ENCODE measurements around the gene TMPRSS9. TPM values are rescaled to one million over a fixed set of nuclear protein-coding genes. Genes with fewer than 3 reads are reported as not detected.

TMPRSS9 gene
- total RNA-seq, 4 donors from 2014 or later = not detected

DNA sequence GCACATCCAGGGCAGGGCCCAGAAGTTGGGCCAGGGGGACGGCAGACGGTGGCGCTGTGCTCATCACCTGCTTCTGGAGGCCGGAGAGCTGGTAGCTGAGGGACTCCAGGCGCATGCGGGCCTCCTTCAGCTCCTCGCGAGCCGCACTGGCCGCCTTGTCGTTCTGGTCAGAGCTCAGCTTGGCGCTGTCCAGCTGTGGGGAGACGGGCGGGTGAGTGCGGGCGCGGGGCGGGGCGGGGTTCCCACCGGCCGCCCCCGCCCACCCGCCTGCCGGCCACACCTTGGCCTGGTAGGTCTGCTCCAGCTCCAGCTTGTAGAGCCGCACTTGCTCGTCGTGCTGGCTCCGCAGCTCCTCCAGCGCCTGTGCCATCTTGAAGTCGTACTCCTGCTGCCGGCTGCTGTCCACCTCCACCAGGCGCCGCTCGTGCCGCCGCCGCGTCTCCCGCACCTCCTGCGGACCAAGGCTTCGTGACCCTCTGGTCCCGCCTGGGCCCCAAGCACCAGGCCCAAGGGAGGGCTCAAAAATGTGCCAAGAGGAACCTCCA, 74.7 kb downstream of the TMPRSS9 start:
- H3K27me3 ChIP-seq = no peaks in the 10 kb centered on the region
- DNase-seq (ENCODE audit: low spot score in 2 of 2) = no peak
- 95% methylated on average over 18 of the region's 42 CpGs for WGBS
- H3K4me3 ChIP-seq = no peak overlapping the region
- no peaks in the 10 kb centered on the region for H3K9me3 ChIP-seq
- no peak for TF ChIP-seq EP300 (IDR thresholded peaks at IDR 0.05)
- TF ChIP-seq POLR2AphosphoS5 (IDR thresholded peaks at IDR 0.05) = no peak
- TF ChIP-seq, protein P1, sequence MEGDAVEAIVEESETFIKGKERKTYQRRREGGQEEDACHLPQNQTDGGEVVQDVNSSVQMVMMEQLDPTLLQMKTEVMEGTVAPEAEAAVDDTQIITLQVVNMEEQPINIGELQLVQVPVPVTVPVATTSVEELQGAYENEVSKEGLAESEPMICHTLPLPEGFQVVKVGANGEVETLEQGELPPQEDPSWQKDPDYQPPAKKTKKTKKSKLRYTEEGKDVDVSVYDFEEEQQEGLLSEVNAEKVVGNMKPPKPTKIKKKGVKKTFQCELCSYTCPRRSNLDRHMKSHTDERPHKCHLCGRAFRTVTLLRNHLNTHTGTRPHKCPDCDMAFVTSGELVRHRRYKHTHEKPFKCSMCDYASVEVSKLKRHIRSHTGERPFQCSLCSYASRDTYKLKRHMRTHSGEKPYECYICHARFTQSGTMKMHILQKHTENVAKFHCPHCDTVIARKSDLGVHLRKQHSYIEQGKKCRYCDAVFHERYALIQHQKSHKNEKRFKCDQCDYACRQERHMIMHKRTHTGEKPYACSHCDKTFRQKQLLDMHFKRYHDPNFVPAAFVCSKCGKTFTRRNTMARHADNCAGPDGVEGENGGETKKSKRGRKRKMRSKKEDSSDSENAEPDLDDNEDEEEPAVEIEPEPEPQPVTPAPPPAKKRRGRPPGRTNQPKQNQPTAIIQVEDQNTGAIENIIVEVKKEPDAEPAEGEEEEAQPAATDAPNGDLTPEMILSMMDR (IDR thresholded peaks at IDR 0.05) = no peak
- TF ChIP-seq POLR2A (IDR thresholded peaks at IDR 0.05) = no peak
- H3K4me1 ChIP-seq = no peaks in the 10 kb centered on the region
- peaks cover 52% of the 10 kb centered on the region for H3K36me3 ChIP-seq
- H3K27ac ChIP-seq = no peak overlapping the region

DNA sequence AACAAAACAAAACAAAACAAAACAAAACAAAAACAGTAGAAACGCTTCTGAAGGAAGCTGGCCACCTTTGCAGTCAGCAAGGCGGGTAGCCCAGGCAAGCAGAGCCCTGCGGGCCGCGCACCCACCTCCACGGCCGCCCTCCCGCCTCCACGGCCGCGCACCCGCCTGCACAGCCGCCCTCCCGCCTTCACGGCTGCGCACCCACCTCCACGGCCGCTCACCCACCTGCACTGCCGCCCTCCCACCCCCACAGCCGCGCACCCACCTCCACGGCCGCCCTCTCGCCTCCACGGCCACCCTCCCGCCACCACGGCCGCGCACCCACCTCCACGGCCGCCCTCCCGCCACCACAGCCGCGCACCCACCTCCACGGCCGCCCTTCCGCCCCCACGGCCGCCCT, 76.3 kb downstream of the TMPRSS9 start:
- Histone ChIP-seq H3K9me3 (no peaks in the 10 kb centered on the region), H3K27me3 (no peaks in the 10 kb centered on the region), H3K36me3 (peaks cover 42% of the 10 kb centered on the region), H3K4me1 (no peaks in the 10 kb centered on the region), H3K27ac (no peak overlapping the region), H3K4me3 (no peak overlapping the region)
- TF ChIP-seq POLR2A (IDR thresholded peaks at IDR 0.05) (no peak), EP300 (IDR thresholded peaks at IDR 0.05) (no peak), POLR2AphosphoS5 (IDR thresholded peaks at IDR 0.05) (no peak)
- TF ChIP-seq, protein P1 (IDR thresholded peaks at IDR 0.05) = no peak
- 93% methylated on average over 39 of the region's 39 CpGs for WGBS
- no peak for DNase-seq (ENCODE audit: low spot score in 2 of 2)

DNA sequence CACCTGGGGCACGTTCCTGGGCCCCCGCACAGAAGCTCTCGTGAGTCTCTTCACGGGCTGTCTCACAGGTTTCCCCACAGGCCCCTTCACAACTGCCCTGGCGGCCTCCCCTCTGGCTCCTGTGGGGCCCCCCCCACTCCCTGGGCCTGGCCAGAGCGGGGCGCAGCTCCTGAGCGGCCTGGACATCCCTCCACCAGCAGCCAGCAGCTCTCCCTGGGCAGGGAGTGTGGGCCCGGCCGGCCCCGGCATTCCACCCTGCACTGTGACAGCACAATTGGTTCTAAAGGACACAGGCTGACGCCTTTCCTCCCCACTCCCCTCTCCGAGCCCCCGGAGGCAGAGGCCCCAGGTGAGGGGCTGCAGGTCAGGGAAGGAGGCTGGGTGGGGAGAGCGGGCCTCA, 76.9 kb downstream of the TMPRSS9 start:
- Histone ChIP-seq H3K36me3 (peaks cover 40% of the 10 kb centered on the region), H3K27ac (no peak overlapping the region), H3K4me3 (no peak overlapping the region), H3K27me3 (no peaks in the 10 kb centered on the region), H3K4me1 (no peaks in the 10 kb centered on the region), H3K9me3 (no peaks in the 10 kb centered on the region)
- no peak for TF ChIP-seq EP300 (IDR thresholded peaks at IDR 0.05)
- TF ChIP-seq, protein P1 (IDR thresholded peaks at IDR 0.05) = no peak
- no peak for TF ChIP-seq POLR2A (IDR thresholded peaks at IDR 0.05)
- no peak for TF ChIP-seq POLR2AphosphoS5 (IDR thresholded peaks at IDR 0.05)
- no peak for DNase-seq (ENCODE audit: low spot score in 2 of 2)
- WGBS = 98% methylated on average over 5 of the region's 15 CpGs

DNA sequence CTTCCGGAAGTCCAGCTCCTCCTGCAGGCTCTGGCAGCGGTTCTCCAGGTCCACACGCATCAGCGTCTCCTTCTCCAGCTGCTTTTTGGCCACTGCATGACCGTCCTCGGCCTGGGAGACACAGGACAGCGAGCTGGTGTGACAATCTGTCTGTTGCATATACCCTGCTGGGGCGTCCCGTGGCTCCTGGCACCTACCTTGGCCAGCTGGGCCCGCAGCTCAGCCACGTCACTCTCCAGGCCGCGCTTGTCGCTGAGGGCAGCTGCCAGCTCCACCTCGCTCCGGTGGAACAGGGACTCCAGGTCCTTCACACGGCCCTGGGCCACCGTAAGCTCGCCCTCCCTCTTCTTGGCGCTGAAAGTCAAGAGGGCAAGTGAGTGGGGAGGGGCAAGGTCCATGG, 78.1 kb downstream of the TMPRSS9 start:
- Histone ChIP-seq H3K27ac (no peak overlapping the region), H3K27me3 (no peaks in the 10 kb centered on the region), H3K4me3 (no peak overlapping the region), H3K4me1 (no peaks in the 10 kb centered on the region), H3K36me3 (peaks cover 49% of the 10 kb centered on the region), H3K9me3 (no peaks in the 10 kb centered on the region)
- WGBS = 94% methylated on average over 19 of the region's 20 CpGs
- no peak for DNase-seq (ENCODE audit: low spot score in 2 of 2)
- TF ChIP-seq, protein P1 (IDR thresholded peaks at IDR 0.05) = no peak
- TF ChIP-seq POLR2AphosphoS5 (IDR thresholded peaks at IDR 0.05) (no peak), EP300 (IDR thresholded peaks at IDR 0.05) (no peak)

DNA sequence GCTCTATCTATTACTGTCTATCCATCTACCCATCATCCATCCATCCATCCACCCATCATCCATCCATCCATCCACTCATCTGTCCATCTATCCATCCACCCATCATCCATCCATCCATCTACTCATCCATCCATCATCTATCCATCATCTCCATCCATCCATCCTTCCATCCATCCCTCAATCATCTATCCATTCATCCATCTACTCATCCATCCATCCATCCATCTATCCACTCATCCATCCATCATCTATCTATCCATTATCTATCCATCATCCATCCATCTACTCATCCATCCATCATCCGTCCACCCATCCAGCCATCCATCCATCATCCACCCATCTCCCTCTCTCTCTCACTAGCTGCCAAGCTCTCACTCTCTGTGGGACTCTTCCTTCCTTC, 80.5 kb downstream of the TMPRSS9 start:
- Histone ChIP-seq H3K36me3 (peaks cover 44% of the 10 kb centered on the region), H3K27me3 (no peaks in the 10 kb centered on the region), H3K4me1 (no peaks in the 10 kb centered on the region), H3K9me3 (no peaks in the 10 kb centered on the region), H3K4me3 (no peak overlapping the region), H3K27ac (no peak overlapping the region)
- no peak for TF ChIP-seq EP300 (IDR thresholded peaks at IDR 0.05)
- TF ChIP-seq POLR2AphosphoS5 (IDR thresholded peaks at IDR 0.05) = no peak
- TF ChIP-seq, protein P1 (IDR thresholded peaks at IDR 0.05) = no peak
- no peak for DNase-seq (ENCODE audit: low spot score in 2 of 2)
- 95% methylated on average over 1 of the region's 1 CpG for WGBS
